T-cell (primary cell): ENCODE measurements around the gene PPP1R7. TPM values are rescaled to one million over a fixed set of nuclear protein-coding genes. Genes with fewer than 3 reads are reported as not detected.

ENCODE experiments used
- ATAC-seq, 4 experiments: fragments of 200-7000 bp in 3 of 4; fragments of 150-1000 bp in 1 of 4; cut with Tn5 transposase; replicated peaks in 1 of 4; 1 replicate in 3 of 4; 2 replicates in 1 of 4; pipeline ENCODE4 v1.10.0; 2021; ENCODE audit warnings: moderate library complexity in 3 of 4, mild to moderate bottlenecking in 2 of 4, moderate number of reproducible peaks in 1 of 4
- CTCF ChIA-PET, 2 donors: fragments of 300-600 bp; sonication (Branson Sonifier 250); formaldehyde crosslinking; loops; one replicate each; lab custom pipeline; 2022; ENCODE audit warnings: antibody characterized with exemption in 2 of 2; lab: Charles Lee
- POLR2A ChIA-PET, 2 donors: fragments of 300-600 bp; sonication (Branson Sonifier 250); formaldehyde crosslinking; loops; one replicate each; lab custom pipeline; 2022; ENCODE audit warnings: antibody characterized with exemption in 2 of 2; lab: Charles Lee
- DNase-seq, 35 experiments: peaks; one replicate each; pipeline versions ENCODE4 v3.0.0 to v3.0.0-alpha.2; 2013 to 2023
- H3K27ac ChIP-seq: one replicate; pipeline ENCODE4 v1.5.1; 2013; ENCODE audit warnings: low read length
- H3K27me3 ChIP-seq, 2 experiments: replicated peaks in 1 of 2; 1 replicate in 1 of 2; 2 replicates in 1 of 2; pipeline versions ENCODE4 v1.6.1 to v1.7.0; 2013; ENCODE audit warnings: low read length in 1 of 2, mixed read lengths in 1 of 2; ENCODE audit not compliant: control insufficient read depth in 2 of 2, insufficient read depth in 2 of 2; ENCODE audit errors: extremely low read depth in 1 of 2
- H3K36me3 ChIP-seq, 2 donors: 1 replicate in 1 of 2; 2 replicates in 1 of 2; pipeline versions ENCODE4 v1.6.1 to v1.7.0; 2013; ENCODE audit warnings: low read length in 1 of 2; ENCODE audit not compliant: control insufficient read depth in 2 of 2, insufficient read depth in 1 of 2; ENCODE audit errors: extremely low read depth in 1 of 2
- H3K4me1 ChIP-seq, 2 experiments: 1 replicate in 1 of 2; 2 replicates in 1 of 2; pipeline versions ENCODE4 v1.6.1 to v1.7.0; 2013; ENCODE audit warnings: low read length in 2 of 2, mixed read lengths in 1 of 2; ENCODE audit not compliant: insufficient read depth in 2 of 2, control insufficient read depth in 1 of 2; ENCODE audit errors: extremely low read depth in 1 of 2
- H3K4me3 ChIP-seq, 2 donors: 1 replicate in 1 of 2; 2 replicates in 1 of 2; pipeline versions ENCODE4 v1.5.1 to v1.7.0; 2013; ENCODE audit warnings: mild to moderate bottlenecking in 2 of 2, low read length in 1 of 2, moderate library complexity in 1 of 2; ENCODE audit not compliant: control insufficient read depth in 1 of 2; ENCODE audit errors: extremely low read depth in 1 of 2
- H3K9me3 ChIP-seq: 2 replicates; pipeline ENCODE4 v1.7.0; 2013
- H3K27ac Mint-ChIP-seq, 2 donors: one replicate each; pipeline ENCODE4 v1.8.0; 2020 to 2021; ENCODE audit warnings: mild to moderate bottlenecking in 2 of 2, mixed read lengths in 2 of 2
- H3K27me3 Mint-ChIP-seq, 2 donors: one replicate each; pipeline ENCODE4 v1.8.0; 2021 to 2022; ENCODE audit warnings: mixed read lengths in 2 of 2
- H3K36me3 Mint-ChIP-seq: one replicate; pipeline ENCODE4 v1.8.0; 2021; ENCODE audit warnings: mixed read lengths
- H3K4me1 Mint-ChIP-seq, 3 donors: one replicate each; pipeline ENCODE4 v1.8.0; 2020 to 2022; ENCODE audit warnings: mixed read lengths in 3 of 3, mild to moderate bottlenecking in 1 of 3
- H3K4me3 Mint-ChIP-seq, 3 donors: one replicate each; pipeline ENCODE4 v1.8.0; 2020 to 2022; ENCODE audit warnings: mild to moderate bottlenecking in 3 of 3, mixed read lengths in 3 of 3, moderate library complexity in 3 of 3
- H3K9me3 Mint-ChIP-seq, 3 donors: one replicate each; pipeline ENCODE4 v1.8.0; 2020 to 2022; ENCODE audit warnings: mixed read lengths in 3 of 3
- WGBS: methylation state at CpG from one replicate; pipeline ENCODE4 v1.1.5; 2013; ENCODE audit warnings: missing lambda C conversion rate; ENCODE audit not compliant: insufficient coverage; 5-methylcytosine and 5-hydroxymethylcytosine counted together
- total RNA-seq, 35 experiments: library from RNA in 6 of 35; stranded (reverse) in 6 of 35; fragments of 120-200 nt in 1 of 35; gene quantifications; one replicate each; pipeline versions ENCODE4 v1.2.1 to v1.2.4 and lab custom pipeline; 2013 to 2026

The PPP1R7 gene
- total RNA-seq, 5 donors from 2014 or later (not counting 1 experiment from before 2014, with no cell fraction given): 46.6 to 61.2 (median 53.8) TPM

- CTCF ChIA-PET: no interaction called here
- Histone ChIP-seq H3K4me1 (no peaks in the 10 kb centered on the region), H3K9me3 (no peaks in the 10 kb centered on the region), H3K27ac (no peak overlapping the region), H3K4me3 (no peak overlapping the region), H3K36me3 (peaks cover 23 to 58% of the 10 kb centered on the region in 2 donors), H3K27me3 (no peaks in the 10 kb centered on the region)
- DNase-seq (no peak), ATAC-seq (no peak)
- H3K4me1 Mint-ChIP-seq: peaks cover 0 to 5% (median 0%) of the 10 kb centered on the region in 3 donors
- POLR2A ChIA-PET: no interaction called here
- no peaks in the 10 kb centered on the region for H3K27me3 Mint-ChIP-seq
- H3K4me3 Mint-ChIP-seq: no peak overlapping the region
- H3K36me3 Mint-ChIP-seq: peaks cover 60% of the 10 kb centered on the region
- H3K9me3 Mint-ChIP-seq: no peaks in the 10 kb centered on the region
- no peak overlapping the region for H3K27ac Mint-ChIP-seq
- 86% methylated on average over 15 of the region's 20 CpGs for WGBS
These were observed 78.7 kb downstream of the PPP1R7 start for GRCh38 chr2:241228860-241229516.

GRCh38 chr2:241229563-241230401 lies 79.5 kb downstream of the PPP1R7 start:
- H3K4me3 Mint-ChIP-seq: no peak overlapping the region
- Histone ChIP-seq H3K4me1 (no peaks in the 10 kb centered on the region), H3K27ac (no peak overlapping the region), H3K27me3 (no peaks in the 10 kb centered on the region), H3K36me3 (peaks cover 26 to 66% of the 10 kb centered on the region in 2 donors), H3K9me3 (no peaks in the 10 kb centered on the region), H3K4me3 (no peak overlapping the region)
- no peaks in the 10 kb centered on the region for H3K9me3 Mint-ChIP-seq
- ATAC-seq (no peak), DNase-seq (no peak)
- no peaks in the 10 kb centered on the region for H3K27me3 Mint-ChIP-seq
- 95% methylated on average over 20 of the region's 29 CpGs for WGBS
- peaks cover 67% of the 10 kb centered on the region for H3K36me3 Mint-ChIP-seq
- POLR2A ChIA-PET: no interaction called here
- H3K4me1 Mint-ChIP-seq: peaks cover 0 to under 1% (median 0%) of the 10 kb centered on the region in 3 donors
- no peak overlapping the region for H3K27ac Mint-ChIP-seq
- CTCF ChIA-PET: no interaction called here

GRCh38 chr2:241230435-241230834 lies 80.2 kb downstream of the PPP1R7 start:
- H3K4me3 Mint-ChIP-seq: no peak overlapping the region
- no peaks in the 10 kb centered on the region for H3K27me3 ChIP-seq
- H3K36me3 ChIP-seq: peaks cover 30 to 72% of the 10 kb centered on the region in 2 donors
- H3K9me3 Mint-ChIP-seq: no peaks in the 10 kb centered on the region
- POLR2A ChIA-PET: interaction anchor here in 1 of 2 donors (0.7 kb wide), 1 partner anchor 369 kb away, joined by 5 read pairs; no protein-coding TSS in a partner anchor
- H3K27ac ChIP-seq: no peak overlapping the region
- no peaks in the 10 kb centered on the region for H3K4me1 Mint-ChIP-seq
- H3K36me3 Mint-ChIP-seq: peaks cover 74% of the 10 kb centered on the region
- no peak overlapping the region for H3K27ac Mint-ChIP-seq
- 97% methylated on average over 9 of the region's 19 CpGs for WGBS
- H3K4me3 ChIP-seq: no peak overlapping the region
- ATAC-seq (no peak), DNase-seq (no peak)
- H3K9me3 ChIP-seq: no peaks in the 10 kb centered on the region
- no peaks in the 10 kb centered on the region for H3K27me3 Mint-ChIP-seq
- H3K4me1 ChIP-seq: no peaks in the 10 kb centered on the region
- CTCF ChIA-PET: no interaction called here

GRCh38 chr2:241232736-241233575 lies 82.7 kb downstream of the PPP1R7 start:
- peaks cover 86% of the 10 kb centered on the region for H3K36me3 Mint-ChIP-seq
- no peaks in the 10 kb centered on the region for H3K4me1 Mint-ChIP-seq
- H3K4me3 Mint-ChIP-seq: no peak overlapping the region
- H3K9me3 Mint-ChIP-seq: no peaks in the 10 kb centered on the region
- Histone ChIP-seq H3K4me1 (no peaks in the 10 kb centered on the region), H3K9me3 (no peaks in the 10 kb centered on the region), H3K4me3 (no peak overlapping the region), H3K27ac (no peak overlapping the region), H3K36me3 (peaks cover 29 to 91% of the 10 kb centered on the region in 2 donors), H3K27me3 (no peaks in the 10 kb centered on the region)
- no peak for DNase-seq
- H3K27me3 Mint-ChIP-seq: no peaks in the 10 kb centered on the region
- H3K27ac Mint-ChIP-seq: no peak overlapping the region
- 95% methylated on average over 8 of the region's 13 CpGs for WGBS
- POLR2A ChIA-PET: no interaction called here
- no peak for ATAC-seq
- CTCF ChIA-PET: no interaction called here

Other genes with a start within 250 kb of the PPP1R7 start
- gene CROCC2, start 244.1 kb upstream of the PPP1R7 start, total RNA-seq: not detected
- 10 to 100 TPM; 37.7 to 82.5 (median 69.4) TPM for gene SNED1, start 151.8 kb upstream of the PPP1R7 start, total RNA-seq
- gene MTERF4, start 48.2 kb upstream of the PPP1R7 start, total RNA-seq: 100 to 1,000 TPM in 4 of 5 donors, 10 to 100 TPM in 1; 78.7 to 171 (median 109) TPM
- gene PASK, start 995 bp upstream of the PPP1R7 start, total RNA-seq: 100 to 1,000 TPM in 4 of 5 donors, 10 to 100 TPM in 1; 80.5 to 272 (median 167) TPM
- under 1 TPM in 3 of 5 donors, not detected in 2; 0.53 to 0.60 (median 0.53) TPM for gene ANO7, start 38.2 kb downstream of the PPP1R7 start, total RNA-seq
- 100 to 1,000 TPM; 130 to 184 (median 148) TPM for gene HDLBP, start 165.2 kb downstream of the PPP1R7 start, total RNA-seq
- gene SEPTIN2, start 165.5 kb downstream of the PPP1R7 start, total RNA-seq: 100 to 1,000 TPM; 182 to 209 (median 189) TPM
- 10 to 100 TPM; 15.8 to 27.5 (median 18.5) TPM for gene FARP2, start 205.8 kb downstream of the PPP1R7 start, total RNA-seq